ENCODE data around the gene ZNF850.

ZNF850 gene

GRCh38 chr19:36687214-36688056, 85.2 kb downstream of the ZNF850 start, which contains the start of gene ZNF567:
TSS of gene ZNF567 (plus strand) at chr19:36687612. CDS start at chr19:36694868, 7,256 bp downstream.
- DNase-seq = peak; percentile 96

DNA sequence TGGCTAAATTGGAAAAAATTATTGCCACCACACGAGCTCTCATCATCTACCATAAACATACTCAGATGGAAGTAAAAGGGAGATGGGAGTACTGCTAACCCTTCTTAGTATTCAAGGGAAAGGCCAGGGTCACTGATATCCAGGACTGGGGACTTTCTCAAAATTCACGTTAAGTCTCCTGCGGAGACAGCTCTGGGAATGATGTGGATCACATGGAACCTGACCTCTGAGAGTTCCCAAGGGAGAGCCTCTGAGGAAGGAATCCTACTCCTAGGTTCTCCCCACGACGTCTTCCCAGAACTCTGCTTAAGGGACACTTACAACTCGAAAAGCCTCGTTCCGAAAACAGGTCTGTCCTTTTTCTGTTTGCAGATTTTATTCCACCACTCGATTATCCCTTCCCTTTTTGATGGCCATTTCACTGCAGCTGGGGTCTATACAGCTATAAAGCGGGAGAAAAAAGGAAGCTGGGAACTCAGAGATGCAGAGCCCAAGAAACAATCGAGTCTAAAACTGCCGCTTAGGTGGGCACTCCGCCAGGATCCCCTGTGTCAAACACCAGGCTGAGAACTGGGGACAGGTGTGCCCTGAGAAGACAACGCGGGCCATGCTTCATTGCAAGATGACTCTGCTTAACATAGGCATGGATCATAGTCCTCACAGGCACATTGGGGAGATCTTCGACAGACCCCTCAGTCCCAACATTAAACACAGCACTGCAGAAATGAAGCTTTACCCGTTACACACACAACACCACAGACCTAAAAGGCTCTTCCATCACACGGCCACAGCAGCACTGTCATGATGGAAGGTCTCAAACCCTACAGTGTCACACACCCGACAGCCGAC, 86.0 kb downstream of the ZNF850 start:
- DNase-seq = peak; percentile 18

- DNase-seq = no peak
These were observed 86.8 kb downstream of the ZNF850 start for GRCh38 chr19:36685835-36686234.

DNA sequence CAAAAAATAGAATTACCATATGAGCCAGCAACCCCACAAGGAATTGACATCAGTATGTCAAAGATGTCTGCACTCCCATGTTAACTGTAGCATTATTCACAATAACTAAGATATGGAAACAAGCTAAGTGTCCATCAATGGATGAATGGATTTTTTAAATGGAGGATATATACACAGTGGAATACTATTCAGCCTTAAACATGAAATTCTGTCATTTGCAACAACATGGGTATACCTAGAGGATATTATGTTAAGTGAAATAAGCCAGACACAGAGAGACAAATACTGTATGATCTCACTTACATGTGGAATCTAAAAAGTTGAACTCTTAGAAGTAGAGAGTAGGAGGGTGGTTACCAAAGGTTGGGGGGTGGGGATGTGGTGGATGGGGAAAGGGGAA, 93.2 kb downstream of the ZNF850 start:
- DNase-seq = no peak

GRCh38 chr19:36674201-36674600, 98.4 kb downstream of the ZNF850 start:
- DNase-seq = no peak

DNA sequence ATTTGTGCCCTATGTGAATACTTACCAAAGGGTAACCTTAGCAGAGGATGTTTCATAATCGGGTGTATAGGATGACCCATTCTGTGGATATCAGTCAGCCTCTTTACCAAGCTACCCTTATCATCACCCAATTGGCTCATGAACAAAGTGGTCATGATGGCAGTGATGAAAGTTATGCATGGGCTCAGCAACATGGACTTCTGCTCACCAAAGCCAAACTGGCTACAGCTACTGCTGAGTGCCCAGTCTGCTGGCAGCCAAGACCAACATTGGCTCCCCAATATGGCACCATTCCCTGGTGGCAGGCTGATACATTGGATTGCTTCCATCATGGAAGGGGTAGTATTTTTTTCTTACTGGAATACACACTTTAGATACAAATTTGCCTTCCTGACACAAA, 100.2 kb downstream of the ZNF850 start:
- no peak for DNase-seq

GRCh38 chr19:36668646-36669045, 104.0 kb downstream of the ZNF850 start:
- DNase-seq = no peak

DNA sequence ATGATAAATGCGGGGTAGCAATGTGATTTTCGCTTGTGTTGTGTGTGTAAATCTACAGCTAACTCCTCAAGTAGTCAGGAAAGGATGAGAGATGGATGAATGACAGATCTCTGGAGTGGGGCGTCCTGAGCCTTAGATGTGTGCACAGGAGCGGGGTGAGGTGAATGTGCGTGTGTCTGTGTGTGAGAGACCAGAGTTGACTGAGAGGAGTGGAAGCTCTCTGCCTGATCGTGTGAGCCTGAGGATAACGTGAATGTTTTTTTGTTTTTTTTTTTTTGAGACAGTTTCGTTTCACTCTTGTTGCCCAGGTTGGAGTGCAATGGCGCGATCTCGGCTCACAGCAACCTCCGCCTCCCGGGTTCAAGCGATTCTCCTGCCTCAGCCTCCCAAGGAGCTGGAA, 106.8 kb downstream of the ZNF850 start:
- no peak for DNase-seq
